Measurements from ENCODE around the gene TNFRSF11A.

The TNFRSF11A gene

GRCh38 chr18:62386091-62386490 is 61.0 kb downstream of the TNFRSF11A start:
- no peak for DNase-seq

GRCh38 chr18:62386601-62387000 is 61.5 kb downstream of the TNFRSF11A start:
- DNase-seq, result no peak

GRCh38 chr18:62387257-62387656 is 62.1 kb downstream of the TNFRSF11A start:
- DNase-seq, result no peak

GRCh38 chr18:62388855-62389760 is 64.0 kb downstream of the TNFRSF11A start:
- no peak for DNase-seq

- no peak for DNase-seq
Observed at GRCh38 chr18:62389761-62390481, 64.8 kb downstream of the TNFRSF11A start.

- DNase-seq, result no peak
Observed at GRCh38 chr18:62394006-62394763, 69.1 kb downstream of the TNFRSF11A start.

- DNase-seq, result no peak
Observed at GRCh38 chr18:62396381-62396780, 71.3 kb downstream of the TNFRSF11A start.

GRCh38 chr18:62396967-62397366 is 71.9 kb downstream of the TNFRSF11A start:
- DNase-seq, result no peak

- DNase-seq, result no peak
Observed at GRCh38 chr18:62398291-62398690, 73.2 kb downstream of the TNFRSF11A start.

- DNase-seq, result no peak
Observed at GRCh38 chr18:62399276-62399675, 74.2 kb downstream of the TNFRSF11A start.

GRCh38 chr18:62399781-62400308 is 74.7 kb downstream of the TNFRSF11A start:
- DNase-seq, result no peak

- no peak for DNase-seq
Observed at GRCh38 chr18:62400916-62401315, 75.8 kb downstream of the TNFRSF11A start.

GRCh38 chr18:62402342-62402948 is 77.3 kb downstream of the TNFRSF11A start:
- no peak for DNase-seq

- no peak for DNase-seq
Observed at GRCh38 chr18:62403120-62403519, 78.0 kb downstream of the TNFRSF11A start.

GRCh38 chr18:62404881-62405280 is 79.8 kb downstream of the TNFRSF11A start:
- DNase-seq, result no peak

- DNase-seq, result no peak
Observed at GRCh38 chr18:62407660-62408059, 82.5 kb downstream of the TNFRSF11A start.

GRCh38 chr18:62409821-62410220 is 84.7 kb downstream of the TNFRSF11A start:
- DNase-seq, result no peak

- DNase-seq, result no peak
Observed at GRCh38 chr18:62412231-62412979, 87.3 kb downstream of the TNFRSF11A start.

- DNase-seq, result no peak
Observed at GRCh38 chr18:62413206-62413605, 88.1 kb downstream of the TNFRSF11A start.

- no peak for DNase-seq
Observed at GRCh38 chr18:62418258-62418657, 93.1 kb downstream of the TNFRSF11A start.

GRCh38 chr18:62420151-62420512 is 95.0 kb downstream of the TNFRSF11A start:
- no peak for DNase-seq

All from CD4-positive, alpha-beta T cell treated with Interleukin-21 for 1 hour (primary cell).